BE2C (cell line): ENCODE measurements around the gene TBL1Y.

Source experiments
- DNase-seq: peaks from one replicate; pipeline ENCODE4 v3.0.0-alpha.2; 2020
- H3K27me3 ChIP-seq: fragments of 250-450 bp; sonication (Bioruptor Pico); 2 replicates; pipeline ENCODE4 v1.5.1; 2020; ENCODE audit warnings: mild to moderate bottlenecking
- H3K36me3 ChIP-seq: fragments of 250-450 bp; sonication (Bioruptor Pico); 2 replicates; pipeline ENCODE4 v1.5.1; 2020; ENCODE audit warnings: mild to moderate bottlenecking
- H3K4me1 ChIP-seq: fragments of 250-450 bp; sonication (Bioruptor Pico); 2 replicates; pipeline ENCODE4 v1.5.1; 2020
- H3K4me3 ChIP-seq: 2 replicates; pipeline ENCODE4 v1.5.1; 2011; ENCODE audit warnings: low read depth, low read length
- H3K9me3 ChIP-seq: fragments of 250-450 bp; sonication (Bioruptor Pico); 2 replicates; pipeline ENCODE4 v1.5.1; 2020
- TF ChIP-seq, protein P1 (sequence below): IDR thresholded peaks from 2 replicates; pipeline ENCODE4 v1.5.1; 2012; ENCODE audit warnings: mild to moderate bottlenecking, low read depth, low read length

Gene TBL1Y

DNA sequence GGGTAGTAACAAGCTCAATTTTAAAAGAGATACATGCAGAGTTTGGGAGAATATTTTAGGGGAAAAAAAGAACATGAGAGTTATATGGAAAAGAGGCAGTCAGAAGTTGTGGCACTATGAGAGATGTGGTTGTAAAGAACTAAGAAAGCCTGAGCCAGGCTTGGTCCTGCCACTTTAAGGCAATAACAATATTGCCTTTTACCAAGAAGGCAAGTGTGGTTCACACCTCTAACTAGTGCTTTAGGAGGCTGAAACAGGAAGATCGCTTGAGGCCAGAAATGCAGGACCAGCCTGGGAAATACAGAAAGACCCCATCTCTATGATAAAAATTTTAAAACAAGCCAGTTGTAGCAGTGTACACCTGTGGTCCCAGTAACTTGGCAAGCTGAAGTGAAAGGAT, 192.2 kb downstream of the TBL1Y start:
- TF ChIP-seq, protein P1, sequence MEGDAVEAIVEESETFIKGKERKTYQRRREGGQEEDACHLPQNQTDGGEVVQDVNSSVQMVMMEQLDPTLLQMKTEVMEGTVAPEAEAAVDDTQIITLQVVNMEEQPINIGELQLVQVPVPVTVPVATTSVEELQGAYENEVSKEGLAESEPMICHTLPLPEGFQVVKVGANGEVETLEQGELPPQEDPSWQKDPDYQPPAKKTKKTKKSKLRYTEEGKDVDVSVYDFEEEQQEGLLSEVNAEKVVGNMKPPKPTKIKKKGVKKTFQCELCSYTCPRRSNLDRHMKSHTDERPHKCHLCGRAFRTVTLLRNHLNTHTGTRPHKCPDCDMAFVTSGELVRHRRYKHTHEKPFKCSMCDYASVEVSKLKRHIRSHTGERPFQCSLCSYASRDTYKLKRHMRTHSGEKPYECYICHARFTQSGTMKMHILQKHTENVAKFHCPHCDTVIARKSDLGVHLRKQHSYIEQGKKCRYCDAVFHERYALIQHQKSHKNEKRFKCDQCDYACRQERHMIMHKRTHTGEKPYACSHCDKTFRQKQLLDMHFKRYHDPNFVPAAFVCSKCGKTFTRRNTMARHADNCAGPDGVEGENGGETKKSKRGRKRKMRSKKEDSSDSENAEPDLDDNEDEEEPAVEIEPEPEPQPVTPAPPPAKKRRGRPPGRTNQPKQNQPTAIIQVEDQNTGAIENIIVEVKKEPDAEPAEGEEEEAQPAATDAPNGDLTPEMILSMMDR = no peak
- no peak overlapping the region for H3K4me3 ChIP-seq
- H3K36me3 ChIP-seq = no peaks in the 10 kb centered on the region
- no peaks in the 10 kb centered on the region for H3K27me3 ChIP-seq
- no peaks in the 10 kb centered on the region for H3K9me3 ChIP-seq
- H3K4me1 ChIP-seq = no peaks in the 10 kb centered on the region
- no peak for DNase-seq

- no peaks in the 10 kb centered on the region for H3K36me3 ChIP-seq
- no peak for DNase-seq
- TF ChIP-seq, protein P1 = no peak
- H3K4me1 ChIP-seq = no peaks in the 10 kb centered on the region
- no peaks in the 10 kb centered on the region for H3K9me3 ChIP-seq
- no peaks in the 10 kb centered on the region for H3K27me3 ChIP-seq
- no peak overlapping the region for H3K4me3 ChIP-seq
Measured at GRCh38 chrY:7107179-7107578, 196.7 kb downstream of the TBL1Y start.

DNA sequence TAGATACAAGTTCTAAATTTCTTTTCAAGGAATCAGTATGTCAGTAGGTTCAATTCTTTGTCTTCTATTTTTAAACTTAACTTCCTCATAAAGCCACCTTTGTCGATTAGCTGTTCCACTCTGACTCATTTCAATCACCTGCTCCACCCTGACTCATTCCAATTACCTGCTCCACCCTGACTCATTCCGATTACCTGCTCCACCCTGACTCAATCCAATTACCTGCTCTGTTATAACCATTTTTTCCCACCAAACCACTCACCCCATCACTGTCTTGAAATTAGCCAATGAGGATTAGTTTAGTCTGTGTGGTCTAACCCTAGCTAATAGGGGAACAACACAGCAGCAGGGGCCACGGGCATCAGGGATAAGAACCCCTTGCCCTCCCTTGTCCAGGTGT, 199.6 kb downstream of the TBL1Y start:
- no peaks in the 10 kb centered on the region for H3K4me1 ChIP-seq
- no peaks in the 10 kb centered on the region for H3K36me3 ChIP-seq
- H3K27me3 ChIP-seq = no peaks in the 10 kb centered on the region
- H3K4me3 ChIP-seq = no peak overlapping the region
- no peak for DNase-seq
- TF ChIP-seq, protein P1 = no peak
- H3K9me3 ChIP-seq = no peaks in the 10 kb centered on the region

GRCh38 chrY:7115871-7116270, 205.4 kb downstream of the TBL1Y start:
- H3K4me3 ChIP-seq = no peak overlapping the region
- H3K36me3 ChIP-seq = no peaks in the 10 kb centered on the region
- DNase-seq = no peak
- H3K9me3 ChIP-seq = no peaks in the 10 kb centered on the region
- H3K4me1 ChIP-seq = no peaks in the 10 kb centered on the region
- H3K27me3 ChIP-seq = no peaks in the 10 kb centered on the region
- TF ChIP-seq, protein P1 = no peak

DNA sequence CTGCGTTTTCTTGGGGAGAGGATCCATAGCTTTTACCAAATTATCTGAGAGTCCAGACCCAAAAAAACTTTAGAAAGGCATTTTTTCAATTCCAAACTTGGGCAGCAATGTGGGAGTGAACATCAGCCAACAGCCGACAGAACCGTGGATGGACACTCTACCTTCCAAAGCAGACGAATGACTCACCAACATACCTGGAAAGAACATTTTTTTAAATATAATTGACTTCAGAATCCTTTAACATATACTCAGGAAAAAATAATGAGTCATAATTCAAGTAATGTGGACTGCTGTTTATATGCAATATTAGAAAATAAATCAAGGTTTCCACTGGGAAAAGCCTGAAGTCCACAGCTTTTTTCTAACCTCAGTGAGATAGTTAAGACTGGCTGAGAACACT, 211.7 kb downstream of the TBL1Y start:
- no peak overlapping the region for H3K4me3 ChIP-seq
- TF ChIP-seq, protein P1 = no peak

GRCh38 chrY:7125136-7126056, 214.9 kb downstream of the TBL1Y start:
- H3K4me1 ChIP-seq = no peaks in the 10 kb centered on the region
- no peak overlapping the region for H3K4me3 ChIP-seq
- no peaks in the 10 kb centered on the region for H3K9me3 ChIP-seq
- no peaks in the 10 kb centered on the region for H3K27me3 ChIP-seq
- DNase-seq = no peak
- TF ChIP-seq, protein P1 = no peak
- no peaks in the 10 kb centered on the region for H3K36me3 ChIP-seq

More for the DNA sequence above, 211.7 kb downstream of the TBL1Y start:
- H3K27me3 ChIP-seq = no peaks in the 10 kb centered on the region
- no peak for DNase-seq
- H3K36me3 ChIP-seq = no peaks in the 10 kb centered on the region
- no peaks in the 10 kb centered on the region for H3K4me1 ChIP-seq
- H3K9me3 ChIP-seq = no peaks in the 10 kb centered on the region
